Neural crest cell (in vitro differentiated cells): Measurements from ENCODE around the gene DPCD. TPM values are rescaled to one million over a fixed set of nuclear protein-coding genes. Genes with fewer than 3 reads are reported as not detected.
A peak's percentile ranks its signal among the peaks of the same experiment; 100 is the strongest.

ENCODE experiments used
- DNase-seq: peaks from one replicate; pipeline ENCODE4 v3.0.0; 2021; ENCODE audit warnings: low read depth, mixed read lengths, low spot score
- H3K27ac Mint-ChIP-seq: one replicate; pipeline ENCODE4 v1.8.0; 2021; ENCODE audit warnings: mild to moderate bottlenecking, mixed read lengths; ENCODE audit not compliant: unreplicated experiment
- H3K27me3 Mint-ChIP-seq: 2 replicates; pipeline ENCODE4 v1.8.0; 2021; ENCODE audit warnings: low read depth, mild to moderate bottlenecking, mixed read lengths
- H3K36me3 Mint-ChIP-seq: 2 replicates; pipeline ENCODE4 v1.8.0; 2021; ENCODE audit warnings: low read depth, mild to moderate bottlenecking, mixed read lengths
- H3K4me1 Mint-ChIP-seq: 2 replicates; pipeline ENCODE4 v1.8.0; 2021; ENCODE audit warnings: mixed read lengths
- H3K4me3 Mint-ChIP-seq: one replicate; pipeline ENCODE4 v1.8.0; 2021; ENCODE audit warnings: mild to moderate bottlenecking, mixed read lengths
- H3K9me3 Mint-ChIP-seq: 2 replicates; pipeline ENCODE4 v1.8.0; 2021; ENCODE audit warnings: mixed read lengths
- CTCF ChIP-seq: fragments of 200-600 bp; sonication (generic); conservative IDR thresholded peaks from 2 replicates; pipeline ENCODE4 v1.5.0; 2021; ENCODE audit warnings: antibody characterized with exemption, mild to moderate bottlenecking
- total RNA-seq: library from RNA; stranded (reverse); gene quantifications from 2 replicates; pipeline ENCODE4 v1.2.1, GENCODE V29; 2021

DPCD gene
- total RNA-seq, 1 donor from 2014 or later, result 29.6 TPM

- DNase-seq, result no peak
- Mint-ChIP-seq H3K4me3 (no peak overlapping the region), H3K4me1 (no peaks in the 10 kb centered on the region), H3K27me3 (peaks cover 54% of the 10 kb centered on the region), H3K36me3 (no peaks in the 10 kb centered on the region), H3K27ac (no peak overlapping the region), H3K9me3 (no peaks in the 10 kb centered on the region)
- TF ChIP-seq CTCF, result no peak
These were observed 15.3 kb upstream of the DPCD start for GRCh38 chr10:101572785-101573184.

GRCh38 chr10:101573885-101574753, 14.0 kb upstream of the DPCD start:
- Mint-ChIP-seq H3K4me3 (peak overlapping the region; percentile 41), H3K4me1 (no peaks in the 10 kb centered on the region), H3K27ac (peak overlapping the region; percentile 28), H3K27me3 (peaks cover 40% of the 10 kb centered on the region), H3K9me3 (no peaks in the 10 kb centered on the region), H3K36me3 (peaks cover 2% of the 10 kb centered on the region)
- TF ChIP-seq CTCF, result no peak
- no peak for DNase-seq

- H3K36me3 Mint-ChIP-seq, result peaks cover 2% of the 10 kb centered on the region
- no peak overlapping the region for H3K27ac Mint-ChIP-seq
- no peaks in the 10 kb centered on the region for H3K9me3 Mint-ChIP-seq
- no peak for TF ChIP-seq CTCF
- H3K27me3 Mint-ChIP-seq, result peaks cover 31% of the 10 kb centered on the region
- no peaks in the 10 kb centered on the region for H3K4me1 Mint-ChIP-seq
- H3K4me3 Mint-ChIP-seq, result no peak overlapping the region
- no peak for DNase-seq
These were observed 13.0 kb upstream of the DPCD start for GRCh38 chr10:101575091-101575490.

- Mint-ChIP-seq H3K4me3 (peak overlapping the region; percentile 18), H3K27me3 (peaks cover 28% of the 10 kb centered on the region), H3K36me3 (peaks cover 2% of the 10 kb centered on the region), H3K9me3 (no peaks in the 10 kb centered on the region), H3K27ac (no peak overlapping the region), H3K4me1 (no peaks in the 10 kb centered on the region)
- no peak for TF ChIP-seq CTCF
- no peak for DNase-seq
These were observed 12.4 kb upstream of the DPCD start for GRCh38 chr10:101575580-101576210.

GRCh38 chr10:101576211-101576863, 11.8 kb upstream of the DPCD start:
- Mint-ChIP-seq H3K36me3 (peaks cover 2% of the 10 kb centered on the region), H3K27ac (no peak overlapping the region)

More at GRCh38 chr10:101576211-101576863, 11.8 kb upstream of the DPCD start:
- peaks cover 21% of the 10 kb centered on the region for H3K27me3 Mint-ChIP-seq
- H3K4me3 Mint-ChIP-seq, result peak overlapping the region; percentile 18
- TF ChIP-seq CTCF, result no peak
- no peak for DNase-seq
- H3K4me1 Mint-ChIP-seq, result no peaks in the 10 kb centered on the region
- H3K9me3 Mint-ChIP-seq, result no peaks in the 10 kb centered on the region
